ENCODE results near the gene CCNK. TPM values are rescaled to one million over a fixed set of nuclear protein-coding genes. Genes with fewer than 3 reads are reported as not detected.

The CCNK gene
- total RNA-seq, 4 donors from 2014 or later = 17.4 to 43.2 (median 34.4) TPM

DNA sequence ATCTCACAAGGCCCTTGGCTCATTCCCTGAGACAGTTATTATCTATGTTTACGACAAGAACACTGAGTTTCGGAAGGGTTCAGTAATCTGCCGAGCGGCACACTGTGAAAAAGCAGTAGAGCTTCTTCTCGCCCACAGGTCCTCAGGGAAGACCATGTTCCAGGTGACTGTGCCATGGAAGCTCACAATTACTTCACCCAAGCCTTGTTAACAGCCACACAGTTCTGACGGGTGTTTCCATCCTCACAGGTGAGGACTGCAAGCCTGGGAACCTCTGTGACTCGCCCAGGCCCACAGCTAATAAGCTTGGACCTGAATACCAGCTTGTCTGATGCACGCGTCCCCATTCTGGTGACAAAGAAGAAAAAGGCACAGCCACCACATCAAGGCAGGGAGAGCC is 15.9 kb upstream of the CCNK start:
- Histone ChIP-seq H3K4me3 (no peak overlapping the region), H3K36me3 (no peaks in the 10 kb centered on the region), H3K27ac (no peak overlapping the region), H3K27me3 (no peaks in the 10 kb centered on the region), H3K9me3 (no peaks in the 10 kb centered on the region), H3K4me1 (no peaks in the 10 kb centered on the region)
- DNase-seq = no peak
- intact Hi-C loops (cut with DNase I; ENCODE audit: low total_unique reads) = no loop called here
- TF ChIP-seq POLR2A (IDR thresholded peaks at IDR 0.05) = no peak
- TF ChIP-seq CTCF (IDR thresholded peaks at IDR 0.05) = no peak

- TF ChIP-seq POLR2A (IDR thresholded peaks at IDR 0.05) (no peak), CTCF (IDR thresholded peaks at IDR 0.05) (no peak)
- H3K36me3 ChIP-seq = no peaks in the 10 kb centered on the region
- no peak overlapping the region for H3K4me3 ChIP-seq
- H3K27ac ChIP-seq = no peak overlapping the region
- no peaks in the 10 kb centered on the region for H3K27me3 ChIP-seq
- no peak for DNase-seq
- intact Hi-C loops (cut with DNase I; ENCODE audit: low total_unique reads) = no loop called here
- H3K9me3 ChIP-seq = no peaks in the 10 kb centered on the region
- H3K4me1 ChIP-seq = no peaks in the 10 kb centered on the region
These were observed 14.5 kb upstream of the CCNK start for GRCh38 chr14:99466758-99467157.

- Histone ChIP-seq H3K27me3 (no peaks in the 10 kb centered on the region), H3K4me1 (no peaks in the 10 kb centered on the region), H3K4me3 (no peak overlapping the region), H3K27ac (no peak overlapping the region), H3K9me3 (no peaks in the 10 kb centered on the region), H3K36me3 (no peaks in the 10 kb centered on the region)
- no peak for DNase-seq
- intact Hi-C loops (cut with DNase I; ENCODE audit: low total_unique reads) = no loop called here
- TF ChIP-seq POLR2A (IDR thresholded peaks at IDR 0.05) (no peak), CTCF (IDR thresholded peaks at IDR 0.05) (no peak)
These were observed 13.7 kb upstream of the CCNK start for GRCh38 chr14:99467336-99468078.

- Histone ChIP-seq H3K4me1 (no peaks in the 10 kb centered on the region), H3K27me3 (no peaks in the 10 kb centered on the region), H3K4me3 (no peak overlapping the region), H3K9me3 (no peaks in the 10 kb centered on the region), H3K36me3 (no peaks in the 10 kb centered on the region), H3K27ac (no peak overlapping the region)
- TF ChIP-seq CTCF (IDR thresholded peaks at IDR 0.05) = no peak
- no peak for TF ChIP-seq POLR2A (IDR thresholded peaks at IDR 0.05)
- intact Hi-C loops (cut with DNase I; ENCODE audit: low total_unique reads) = no loop called here
- no peak for DNase-seq
These were observed 13.1 kb upstream of the CCNK start for GRCh38 chr14:99468081-99468480.

- DNase-seq = no peak
- H3K4me1 ChIP-seq = no peaks in the 10 kb centered on the region
- no peak overlapping the region for H3K27ac ChIP-seq
- no peaks in the 10 kb centered on the region for H3K27me3 ChIP-seq
- no peak overlapping the region for H3K4me3 ChIP-seq
- H3K9me3 ChIP-seq = no peaks in the 10 kb centered on the region
- intact Hi-C loops (cut with DNase I; ENCODE audit: low total_unique reads) = no loop called here
- TF ChIP-seq CTCF (IDR thresholded peaks at IDR 0.05) = no peak
- TF ChIP-seq POLR2A (IDR thresholded peaks at IDR 0.05) = no peak
- H3K36me3 ChIP-seq = no peaks in the 10 kb centered on the region
These were observed 12.2 kb upstream of the CCNK start for GRCh38 chr14:99468836-99469592.

Data from uterus (tissue), 4 donors.